ENCODE data around the gene RUNX2. TPM values are rescaled to one million over a fixed set of nuclear protein-coding genes. Genes with fewer than 3 reads are reported as not detected.

Gene RUNX2
- total RNA-seq, 1 donor from 2014 or later = 3.7 TPM

DNA sequence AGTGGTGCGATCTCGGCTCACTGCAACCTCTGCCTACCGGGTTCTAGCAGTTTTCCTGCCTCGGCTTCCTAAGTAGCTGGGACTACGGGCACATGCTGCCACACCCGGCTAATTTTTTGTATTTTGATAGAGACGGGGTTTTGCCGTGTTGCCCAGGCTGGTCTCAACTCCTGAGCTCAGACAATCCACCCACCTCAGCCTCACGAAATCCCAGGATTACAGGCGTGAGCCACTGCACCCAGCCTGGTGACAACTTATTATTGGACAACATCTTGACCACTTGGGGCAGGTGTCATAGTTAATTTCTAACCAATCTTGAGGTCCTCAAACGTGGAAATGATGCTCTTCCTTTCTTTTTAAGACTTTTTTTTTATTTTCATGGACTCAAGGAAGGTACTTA lies 383.9 kb downstream of the RUNX2 start:
- no peaks in the 10 kb centered on the region for H3K36me3 ChIP-seq
- intact Hi-C loops (cut with DNase I) = loop anchor here (10.0 kb wide), 1 partner anchor 287 kb away; no protein-coding TSS in a partner anchor
- no peak for ATAC-seq
- no peaks in the 10 kb centered on the region for H3K9me3 ChIP-seq
- no peak for DNase-seq
- TF ChIP-seq, protein P1, sequence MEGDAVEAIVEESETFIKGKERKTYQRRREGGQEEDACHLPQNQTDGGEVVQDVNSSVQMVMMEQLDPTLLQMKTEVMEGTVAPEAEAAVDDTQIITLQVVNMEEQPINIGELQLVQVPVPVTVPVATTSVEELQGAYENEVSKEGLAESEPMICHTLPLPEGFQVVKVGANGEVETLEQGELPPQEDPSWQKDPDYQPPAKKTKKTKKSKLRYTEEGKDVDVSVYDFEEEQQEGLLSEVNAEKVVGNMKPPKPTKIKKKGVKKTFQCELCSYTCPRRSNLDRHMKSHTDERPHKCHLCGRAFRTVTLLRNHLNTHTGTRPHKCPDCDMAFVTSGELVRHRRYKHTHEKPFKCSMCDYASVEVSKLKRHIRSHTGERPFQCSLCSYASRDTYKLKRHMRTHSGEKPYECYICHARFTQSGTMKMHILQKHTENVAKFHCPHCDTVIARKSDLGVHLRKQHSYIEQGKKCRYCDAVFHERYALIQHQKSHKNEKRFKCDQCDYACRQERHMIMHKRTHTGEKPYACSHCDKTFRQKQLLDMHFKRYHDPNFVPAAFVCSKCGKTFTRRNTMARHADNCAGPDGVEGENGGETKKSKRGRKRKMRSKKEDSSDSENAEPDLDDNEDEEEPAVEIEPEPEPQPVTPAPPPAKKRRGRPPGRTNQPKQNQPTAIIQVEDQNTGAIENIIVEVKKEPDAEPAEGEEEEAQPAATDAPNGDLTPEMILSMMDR (IDR thresholded peaks at IDR 0.05) = no peak
- no peak overlapping the region for H3K4me3 ChIP-seq
- H3K27me3 ChIP-seq (ENCODE audit: low read depth) = no peaks in the 10 kb centered on the region
- H3K4me1 ChIP-seq = peaks cover 9% of the 10 kb centered on the region
- no peak overlapping the region for H3K27ac ChIP-seq

DNA sequence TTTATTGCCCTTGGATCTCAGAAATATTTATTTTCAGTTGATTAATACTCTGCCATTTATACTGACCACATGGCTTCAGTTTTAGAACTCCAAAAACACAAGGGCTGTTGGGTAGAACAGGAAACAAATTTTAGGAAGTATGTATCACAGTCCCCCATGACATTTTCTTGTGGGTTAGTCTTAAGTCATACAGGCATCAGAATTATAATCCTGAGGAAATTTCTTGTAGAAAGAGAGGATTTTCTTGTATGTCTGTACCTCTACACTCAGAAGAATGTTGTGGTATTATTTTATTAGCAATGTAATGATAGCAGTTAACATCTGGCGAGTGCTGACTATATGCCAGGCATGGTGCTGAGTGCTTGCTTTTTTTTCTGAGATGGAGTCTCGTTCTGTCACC lies 384.7 kb downstream of the RUNX2 start:
- ATAC-seq = no peak
- H3K36me3 ChIP-seq = no peaks in the 10 kb centered on the region
- H3K4me1 ChIP-seq = peaks cover 9% of the 10 kb centered on the region
- intact Hi-C loops (cut with DNase I) = loop anchor here (10.0 kb wide), 1 partner anchor 288 kb away; no protein-coding TSS in a partner anchor
- DNase-seq = no peak
- H3K27me3 ChIP-seq (ENCODE audit: low read depth) = no peaks in the 10 kb centered on the region
- H3K9me3 ChIP-seq = no peaks in the 10 kb centered on the region
- no peak overlapping the region for H3K27ac ChIP-seq
- H3K4me3 ChIP-seq = no peak overlapping the region
- TF ChIP-seq, protein P1 (IDR thresholded peaks at IDR 0.05) = no peak

Other genes with a start within 250 kb of the RUNX2 start
- gene SUPT3H, start 49.6 kb downstream of the RUNX2 start, total RNA-seq = 6.7 TPM

All from lower lobe of right lung (tissue), 2 donors.